ENCODE measurements around the gene RELCH.

DNA sequence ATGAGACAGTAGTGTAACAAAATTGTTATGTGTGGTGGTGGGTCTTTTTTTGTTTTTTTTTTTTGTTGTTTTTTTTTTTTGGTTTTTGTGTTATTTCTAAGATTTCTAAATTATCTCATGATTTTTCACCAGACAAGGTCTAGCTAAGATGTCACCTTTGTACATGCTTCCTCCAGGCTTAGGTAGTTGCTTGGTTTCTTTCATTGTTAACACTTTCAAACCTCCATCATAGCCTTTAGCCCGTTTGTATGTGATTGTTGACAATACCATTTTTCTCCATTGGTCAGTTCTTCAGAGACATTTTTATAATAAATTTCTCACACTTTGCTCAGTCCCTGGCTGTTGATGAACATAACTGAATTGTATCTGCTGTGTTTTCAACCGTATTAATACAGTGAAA lies 2.2 kb downstream of the RELCH start:
- TF ChIP-seq CTCF (IDR thresholded peaks at IDR 0.05): no peak
- no peak for TF ChIP-seq EP300 (IDR thresholded peaks at IDR 0.05)

All from stomach (tissue), 4 donors.